HG03095 (cell line): ENCODE results near the gene CRYBA2.

ENCODE experiments used
- ATAC-seq: cut with Tn5 transposase; IDR thresholded peaks from one replicate; pipeline ENCODE4 v1.9.1; 2021; ENCODE audit warnings: moderate library complexity; ENCODE audit not compliant: unreplicated experiment

Gene CRYBA2

GRCh38 chr2:218999881-219000568 is 6.8 kb upstream of the CRYBA2 start:
- no peak for ATAC-seq

GRCh38 chr2:218999021-218999880 is 6.0 kb upstream of the CRYBA2 start:
- no peak for ATAC-seq

DNA sequence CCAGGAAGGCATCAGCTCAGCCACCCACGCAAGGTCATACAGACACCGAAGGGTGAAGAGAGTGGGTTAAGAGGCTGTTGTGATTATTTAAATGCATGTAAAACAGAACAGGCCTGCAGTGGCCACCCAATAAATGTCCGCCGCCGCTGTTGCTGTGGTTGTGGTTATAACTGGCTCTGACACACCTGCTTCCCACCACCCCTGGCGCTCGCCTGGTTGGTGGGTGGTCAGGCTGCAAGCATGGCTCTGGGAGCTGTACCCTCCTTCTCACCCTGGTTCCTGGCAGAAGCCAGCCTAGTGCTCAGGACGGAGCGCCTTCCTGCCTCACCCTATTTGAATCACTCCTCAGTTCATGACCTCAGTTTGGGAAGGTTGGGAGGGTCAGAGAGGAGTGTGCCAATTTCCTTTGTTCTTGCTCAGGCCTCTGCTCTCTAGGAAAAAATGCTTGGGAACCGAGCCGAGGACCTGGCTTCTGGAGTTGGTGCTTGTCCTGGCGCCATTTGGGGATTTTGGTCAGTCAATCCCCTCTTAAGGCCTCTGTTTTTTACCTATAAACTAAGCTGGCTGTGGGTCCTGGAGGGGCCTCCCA is 5.3 kb upstream of the CRYBA2 start:
- ATAC-seq, result no peak

GRCh38 chr2:218997731-218998130 is 4.5 kb upstream of the CRYBA2 start:
- ATAC-seq, result no peak

- ATAC-seq, result no peak
Measured at GRCh38 chr2:218996937-218997336, 3.7 kb upstream of the CRYBA2 start.

GRCh38 chr2:218995972-218996711 is 2.9 kb upstream of the CRYBA2 start:
- ATAC-seq, result no peak

GRCh38 chr2:218995561-218995960 is 2.3 kb upstream of the CRYBA2 start:
- no peak for ATAC-seq

GRCh38 chr2:218992703-218993344 is 398 bp downstream of the CRYBA2 start:
- ATAC-seq, result no peak

DNA sequence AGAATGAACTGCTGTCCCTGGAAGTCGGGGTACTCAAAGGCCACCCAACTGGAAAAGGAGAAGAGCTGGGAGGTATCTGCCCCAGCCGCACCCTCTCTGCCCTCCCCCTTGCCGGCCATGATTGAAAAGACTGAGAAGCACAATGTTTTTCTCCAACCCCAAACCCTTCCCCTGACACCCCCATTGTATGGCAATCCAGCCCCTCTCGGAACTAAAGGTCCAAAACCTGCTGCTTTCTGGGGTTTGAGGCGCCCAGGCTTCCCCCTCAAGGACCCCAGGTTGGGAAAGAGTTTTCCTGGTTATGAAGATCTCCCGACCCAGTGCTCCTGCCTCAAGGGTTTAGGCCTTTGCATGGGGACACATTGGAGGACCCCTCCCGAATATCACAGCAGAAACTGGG is 1.0 kb downstream of the CRYBA2 start:
- ATAC-seq, result no peak

- no peak for ATAC-seq
Measured at GRCh38 chr2:218991674-218992168, 1.5 kb downstream of the CRYBA2 start.

DNA sequence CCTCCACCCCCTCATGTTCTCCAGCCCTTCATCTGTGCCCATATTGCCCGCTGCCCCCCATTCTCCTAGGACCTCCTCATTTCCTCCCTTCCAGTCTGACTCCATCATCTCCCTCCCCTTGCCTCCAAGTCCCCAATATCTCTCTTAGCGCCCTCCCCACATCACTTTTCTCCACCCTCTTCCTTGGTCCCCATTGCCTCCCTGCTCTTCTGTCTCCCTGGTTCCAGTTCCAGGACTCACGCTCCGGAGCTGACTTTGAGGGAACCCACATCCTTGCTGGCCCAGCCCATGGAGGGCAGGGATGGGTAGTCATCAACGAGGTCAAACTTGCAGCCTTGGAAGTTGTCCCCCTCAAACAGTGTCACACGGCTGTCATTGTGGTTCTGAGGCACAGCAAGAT is 2.6 kb downstream of the CRYBA2 start:
- no peak for ATAC-seq

- no peak for ATAC-seq
Measured at GRCh38 chr2:218990052-218990451, 3.2 kb downstream of the CRYBA2 start.

DNA sequence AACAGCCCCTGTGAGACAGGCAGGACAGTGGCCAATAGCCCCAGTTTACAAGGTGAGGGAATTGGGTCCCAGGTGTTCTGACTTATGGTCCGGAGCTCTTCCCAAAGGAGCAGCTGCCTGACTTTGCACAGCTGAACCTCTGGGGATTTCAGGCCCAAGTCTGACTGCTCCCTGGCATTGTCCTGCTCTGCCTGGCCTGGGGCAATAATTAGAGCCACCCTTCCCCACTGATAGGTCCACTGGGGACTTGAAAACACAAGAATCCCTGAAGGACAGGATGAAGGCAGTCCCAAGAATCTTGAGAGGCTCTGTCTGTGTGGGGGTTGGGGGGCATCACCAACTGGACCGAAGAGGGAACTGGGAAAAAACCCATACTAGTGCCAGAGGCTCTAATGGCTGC is 4.6 kb downstream of the CRYBA2 start:
- ATAC-seq, result no peak

DNA sequence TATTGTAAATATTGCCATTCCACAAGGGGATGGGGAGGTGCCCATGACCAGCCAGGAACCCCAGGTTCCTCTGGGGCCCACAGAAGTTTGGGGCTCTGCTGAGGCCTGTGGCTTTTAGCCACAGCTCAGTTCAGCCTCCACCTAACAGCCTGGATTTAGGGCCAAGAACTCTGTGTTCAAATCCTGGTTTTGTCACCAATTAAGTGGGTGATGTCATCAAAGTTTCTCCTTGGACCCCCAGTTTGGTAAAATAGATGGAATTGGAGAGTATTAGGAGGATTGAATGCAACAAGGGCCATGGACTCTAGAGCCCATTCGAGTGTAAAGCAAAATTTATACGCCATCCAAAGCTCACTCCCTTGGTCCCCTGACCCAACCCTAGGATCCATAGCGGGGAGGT is 5.1 kb downstream of the CRYBA2 start:
- no peak for ATAC-seq

- no peak for ATAC-seq
Measured at GRCh38 chr2:218986148-218986761, 7.0 kb downstream of the CRYBA2 start.

DNA sequence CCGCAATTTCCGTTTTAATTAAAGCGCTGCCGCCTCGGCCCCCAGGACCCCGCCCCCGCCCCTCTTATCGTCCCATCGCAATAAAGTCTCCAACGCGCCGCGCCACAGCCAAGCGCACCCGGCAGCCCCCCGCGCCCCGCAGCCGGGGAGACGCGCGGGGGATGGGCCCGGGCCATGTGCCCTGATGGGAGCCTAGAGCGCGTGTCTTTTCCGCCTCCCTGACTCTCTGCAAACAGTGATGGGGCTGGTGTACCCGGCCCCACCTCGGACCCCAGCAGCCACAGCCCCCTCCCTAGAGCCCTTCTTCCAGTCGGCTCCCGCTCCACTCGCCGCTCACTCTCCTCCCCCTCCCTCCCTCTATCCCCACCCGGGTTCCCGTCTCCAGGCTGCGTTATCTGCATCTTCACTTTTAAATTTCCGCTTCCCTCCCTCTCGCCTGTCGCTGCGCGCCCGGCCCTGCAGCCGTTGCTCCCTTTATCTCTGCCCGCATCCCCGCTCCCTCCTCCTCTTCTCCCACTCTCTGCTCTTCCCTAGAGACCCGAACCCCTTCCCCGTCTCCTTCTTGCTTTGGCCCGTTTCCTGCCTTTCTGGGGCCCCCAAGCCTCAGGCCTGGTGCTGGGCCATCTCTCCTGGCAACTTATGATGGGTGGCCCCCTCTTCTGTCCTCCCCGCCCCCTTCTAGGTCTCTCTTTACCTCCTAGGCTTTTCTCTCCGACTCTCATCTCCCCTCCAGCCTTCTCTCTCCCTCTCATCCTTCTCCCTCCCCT is 7.7 kb downstream of the CRYBA2 start:
- ATAC-seq, result no peak

- no peak for ATAC-seq
Measured at GRCh38 chr2:218985021-218985324, 8.2 kb downstream of the CRYBA2 start, which contains the start of gene FEV. TSS of gene FEV (minus strand) at chr2:218985184. CDS start at chr2:218985075, 109 bp downstream.

DNA sequence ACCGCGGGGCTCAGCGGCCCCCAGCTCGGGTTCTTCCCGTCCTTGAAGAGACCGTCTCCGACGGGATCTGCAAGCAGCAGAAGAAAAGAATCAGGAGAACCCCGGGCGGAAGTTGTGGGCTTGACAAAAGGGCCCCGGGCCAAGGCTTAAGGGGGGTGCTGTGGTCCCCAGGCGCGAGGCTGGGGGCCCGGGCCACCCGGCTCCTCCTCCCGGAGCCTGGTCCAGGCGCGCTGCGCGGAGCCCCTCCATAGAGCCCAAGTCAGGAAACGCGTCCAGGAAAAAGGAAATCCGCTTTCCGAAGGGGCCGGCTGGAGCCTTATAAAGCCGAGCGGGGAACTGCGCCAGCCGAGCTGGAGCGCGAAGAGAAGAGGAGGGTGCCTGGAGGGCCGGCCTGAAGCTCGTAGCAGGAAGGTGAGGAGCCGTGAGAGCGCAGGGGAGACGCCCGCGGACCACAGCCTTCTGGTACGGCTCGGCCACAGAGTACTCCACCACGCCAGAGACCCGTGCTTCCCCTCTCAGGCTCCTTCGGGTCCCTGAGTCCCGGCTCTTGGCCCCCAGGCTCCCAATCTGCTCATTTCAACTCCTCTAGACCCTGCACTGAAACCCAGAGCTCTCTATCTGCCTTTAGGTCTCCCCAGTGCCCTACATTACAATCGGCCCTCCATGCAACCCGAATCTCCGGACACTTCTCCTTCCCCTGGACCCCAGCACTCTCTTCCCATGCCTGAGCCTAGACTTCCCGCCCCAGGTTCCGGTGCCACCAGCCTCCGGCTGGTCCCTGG is 8.8 kb downstream of the CRYBA2 start:
- ATAC-seq, result no peak

DNA sequence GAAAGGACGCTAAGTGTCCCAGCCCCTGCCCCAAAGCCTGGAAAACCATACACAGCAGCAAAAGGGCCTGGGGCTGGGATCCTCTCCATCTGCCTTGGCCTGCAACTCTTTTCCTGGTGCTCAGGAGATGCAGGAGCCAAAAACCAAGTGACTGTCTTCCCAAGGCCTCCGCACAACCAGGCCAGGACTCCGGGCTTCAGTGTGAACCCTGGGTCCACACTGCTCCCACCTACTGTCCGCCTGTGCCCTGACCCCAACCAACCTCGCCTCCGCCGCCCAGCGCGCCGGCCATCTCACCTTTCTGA is 9.3 kb downstream of the CRYBA2 start:
- no peak for ATAC-seq
